ENCODE measurements around the gene RNASE12. TPM values are rescaled to one million over a fixed set of nuclear protein-coding genes. Genes with fewer than 3 reads are reported as not detected.

Gene RNASE12
- total and polyA plus RNA-seq, 2 donors, result not detected

DNA sequence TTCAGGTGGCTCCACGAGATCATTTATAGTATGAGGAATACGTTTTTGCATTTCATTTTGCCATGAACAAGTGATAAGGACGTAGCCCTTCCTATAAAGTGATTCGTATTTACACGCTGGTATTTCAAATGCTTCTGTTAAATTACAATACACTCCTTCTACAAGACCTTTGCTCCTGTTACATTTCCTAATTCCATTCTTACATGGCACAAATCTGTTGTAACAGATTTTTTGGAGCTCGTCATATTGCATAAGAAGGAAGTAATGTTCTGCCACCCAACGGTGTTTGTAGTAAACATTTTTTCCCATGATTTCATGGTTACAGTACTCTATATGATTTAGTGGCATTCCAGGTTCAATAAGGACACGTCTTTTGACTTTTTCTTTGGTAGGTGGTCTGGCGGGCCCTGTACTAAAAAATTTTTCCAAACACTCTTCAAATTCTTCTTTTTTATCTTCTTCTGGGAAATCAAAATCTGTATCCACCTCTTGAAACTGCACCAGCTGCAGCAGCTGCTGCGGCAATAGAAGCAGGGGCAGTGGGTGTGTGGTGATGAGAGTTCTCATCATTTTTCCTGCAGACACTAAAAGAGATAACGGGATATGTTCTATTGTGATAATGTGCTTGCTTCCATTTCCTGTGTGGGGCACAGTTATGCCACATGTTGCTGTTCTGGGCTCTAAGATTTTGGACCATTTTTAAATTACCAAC lies 34.5 kb downstream of the RNASE12 start:
- no peak for DNase-seq (ENCODE audit: extremely low spot score)
- H3K36me3 ChIP-seq (ENCODE audit: insufficient read depth), result no peaks in the 10 kb centered on the region
- WGBS, result 55% methylated on average over 11 of the region's 11 CpGs
- H3K27ac ChIP-seq (ENCODE audit: low read depth), result no peak overlapping the region
- no peak overlapping the region for H3K4me3 ChIP-seq (ENCODE audit: low read depth, low read length)
- no peaks in the 10 kb centered on the region for H3K4me1 ChIP-seq (ENCODE audit: insufficient read depth)

DNA sequence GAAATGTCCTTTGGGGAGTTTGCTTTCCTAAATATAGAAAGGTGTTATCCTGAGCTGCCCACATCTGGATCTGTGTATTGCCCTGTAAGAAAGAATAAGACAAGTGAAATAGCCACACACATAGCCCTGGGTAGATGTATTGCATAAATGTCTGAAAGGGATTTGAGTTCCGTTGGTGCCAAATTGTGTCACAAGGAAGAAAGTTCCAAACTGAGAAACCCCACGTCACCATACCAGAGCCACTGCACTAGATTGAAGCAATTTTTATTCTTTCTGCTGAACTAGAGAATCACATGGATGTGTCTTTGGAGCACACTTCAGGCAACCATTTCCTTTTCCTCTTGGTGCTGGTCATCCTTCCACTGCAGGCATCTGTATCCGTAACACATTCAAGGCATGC lies 35.3 kb downstream of the RNASE12 start:
- 86% methylated on average over 3 of the region's 3 CpGs for WGBS
- DNase-seq (ENCODE audit: extremely low spot score), result no peak

DNA sequence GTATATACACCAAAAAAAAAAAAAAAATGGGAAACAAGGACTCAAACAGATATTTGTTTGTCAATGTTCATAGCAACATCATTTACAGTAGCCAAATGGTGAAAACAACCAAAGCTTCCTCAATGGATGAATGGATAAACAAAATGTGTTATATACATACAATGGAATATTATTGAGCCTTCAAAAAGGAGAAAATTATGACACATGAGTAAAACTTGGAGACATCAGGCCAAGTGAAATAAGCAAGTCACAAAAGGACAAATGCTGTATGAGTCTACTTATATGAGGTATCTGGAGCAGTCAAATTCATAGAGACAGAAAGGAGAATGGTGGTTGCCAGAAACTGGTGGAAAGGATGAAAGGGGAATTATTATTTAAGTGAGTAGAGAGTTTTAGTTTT lies 38.2 kb downstream of the RNASE12 start:
- H3K4me1 ChIP-seq (ENCODE audit: insufficient read depth), result no peaks in the 10 kb centered on the region

More for the DNA sequence above, 35.3 kb downstream of the RNASE12 start:
- Histone ChIP-seq H3K36me3 (ENCODE audit: insufficient read depth) (no peaks in the 10 kb centered on the region), H3K4me1 (ENCODE audit: insufficient read depth) (no peaks in the 10 kb centered on the region), H3K4me3 (ENCODE audit: low read depth, low read length) (no peak overlapping the region), H3K27ac (ENCODE audit: low read depth) (no peak overlapping the region)

DNA sequence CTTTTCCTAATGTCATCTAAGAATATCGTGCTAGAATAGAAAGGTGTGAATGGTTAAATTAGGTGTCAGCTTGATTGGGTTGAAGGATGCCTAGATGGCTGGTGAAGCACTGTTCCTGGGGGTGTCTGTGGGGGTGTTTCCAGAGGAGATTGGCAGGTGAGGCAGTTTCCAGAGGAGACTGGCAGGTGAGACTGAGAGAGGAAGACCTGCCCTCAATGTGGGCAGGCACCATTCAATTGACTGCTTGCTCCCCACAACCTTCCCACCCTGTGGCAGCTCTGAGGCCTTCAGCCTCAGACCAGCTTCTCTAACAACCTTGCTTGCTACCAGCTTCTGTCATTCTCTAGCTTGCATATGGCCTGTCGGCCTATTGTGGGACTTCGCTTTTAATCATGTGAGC lies 39.6 kb downstream of the RNASE12 start:
- H3K4me3 ChIP-seq (ENCODE audit: low read depth, low read length), result no peak overlapping the region
- H3K36me3 ChIP-seq (ENCODE audit: insufficient read depth), result no peaks in the 10 kb centered on the region
- DNase-seq (ENCODE audit: extremely low spot score), result no peak
- H3K27ac ChIP-seq (ENCODE audit: low read depth), result no peak overlapping the region
- 91% methylated on average over 3 of the region's 3 CpGs for WGBS
- no peaks in the 10 kb centered on the region for H3K4me1 ChIP-seq (ENCODE audit: insufficient read depth)

More for the DNA sequence above, 38.2 kb downstream of the RNASE12 start:
- H3K36me3 ChIP-seq (ENCODE audit: insufficient read depth), result no peaks in the 10 kb centered on the region
- no peak overlapping the region for H3K4me3 ChIP-seq (ENCODE audit: low read depth, low read length)
- H3K27ac ChIP-seq (ENCODE audit: low read depth), result no peak overlapping the region
- no peak for DNase-seq (ENCODE audit: extremely low spot score)

DNA sequence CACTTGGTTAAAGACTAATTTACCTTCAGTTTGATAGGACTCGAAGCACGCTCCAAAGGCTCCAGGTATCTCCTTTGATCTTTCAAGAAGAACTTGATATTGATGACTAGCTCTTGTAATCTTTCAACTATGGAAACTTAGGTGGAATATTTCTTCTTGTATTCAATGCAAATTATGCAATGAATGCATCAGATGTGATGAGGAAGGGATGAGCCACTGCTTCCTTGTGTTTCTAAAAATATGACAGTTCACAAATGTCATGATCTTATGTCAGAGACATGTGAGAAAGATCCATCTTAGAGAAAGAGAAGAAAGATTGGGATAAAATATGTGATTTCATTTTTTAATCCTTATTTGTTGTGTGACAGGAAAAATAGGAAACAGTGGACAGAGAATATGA lies 40.2 kb downstream of the RNASE12 start:
- no peak overlapping the region for H3K27ac ChIP-seq (ENCODE audit: low read depth)
- H3K4me1 ChIP-seq (ENCODE audit: insufficient read depth), result no peaks in the 10 kb centered on the region
- H3K36me3 ChIP-seq (ENCODE audit: insufficient read depth), result no peaks in the 10 kb centered on the region
- H3K4me3 ChIP-seq (ENCODE audit: low read depth, low read length), result no peak overlapping the region
- no peak for DNase-seq (ENCODE audit: extremely low spot score)
- WGBS, result 91% methylated on average over 2 of the region's 2 CpGs

DNA sequence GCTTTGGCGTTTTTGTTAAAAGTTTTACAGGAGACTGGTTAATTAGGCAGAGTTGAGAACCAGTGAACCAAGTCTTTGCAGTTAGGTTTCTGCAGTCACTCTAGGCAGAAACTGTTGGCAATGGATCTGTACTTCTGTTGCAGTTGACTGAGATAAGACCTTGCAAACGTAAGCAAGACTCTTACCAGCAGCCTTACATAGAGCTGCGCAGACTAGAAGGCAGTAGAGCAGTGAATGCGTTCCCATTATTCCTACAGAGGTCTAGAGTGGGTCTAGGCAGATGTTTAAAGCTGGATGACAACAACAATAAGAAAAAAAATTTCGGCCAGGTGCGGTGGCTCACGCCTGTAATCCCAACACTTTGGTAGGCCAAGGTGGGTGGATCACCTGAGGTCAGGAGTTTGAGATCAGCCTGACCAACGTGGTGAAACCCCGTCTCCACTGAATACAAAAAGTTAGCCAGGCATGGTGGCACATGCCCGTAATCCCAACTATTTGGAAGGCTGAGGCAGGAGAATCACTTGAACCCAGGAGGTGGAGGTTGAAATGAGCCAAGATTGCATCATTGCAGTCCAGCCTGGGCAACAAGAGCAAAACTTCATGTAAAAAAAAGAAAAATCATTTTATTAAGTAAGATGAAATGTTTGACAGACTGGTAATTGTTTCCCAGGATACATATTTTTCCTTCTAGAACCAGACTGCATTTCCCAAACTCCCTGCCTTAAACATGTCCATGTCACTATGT lies 42.6 kb downstream of the RNASE12 start:
- no peak for DNase-seq (ENCODE audit: extremely low spot score)
- H3K4me1 ChIP-seq (ENCODE audit: insufficient read depth), result no peaks in the 10 kb centered on the region
- WGBS, result 83% methylated on average over 10 of the region's 10 CpGs
- no peaks in the 10 kb centered on the region for H3K36me3 ChIP-seq (ENCODE audit: insufficient read depth)
- H3K27ac ChIP-seq (ENCODE audit: low read depth), result no peak overlapping the region
- no peak overlapping the region for H3K4me3 ChIP-seq (ENCODE audit: low read depth, low read length)

DNA sequence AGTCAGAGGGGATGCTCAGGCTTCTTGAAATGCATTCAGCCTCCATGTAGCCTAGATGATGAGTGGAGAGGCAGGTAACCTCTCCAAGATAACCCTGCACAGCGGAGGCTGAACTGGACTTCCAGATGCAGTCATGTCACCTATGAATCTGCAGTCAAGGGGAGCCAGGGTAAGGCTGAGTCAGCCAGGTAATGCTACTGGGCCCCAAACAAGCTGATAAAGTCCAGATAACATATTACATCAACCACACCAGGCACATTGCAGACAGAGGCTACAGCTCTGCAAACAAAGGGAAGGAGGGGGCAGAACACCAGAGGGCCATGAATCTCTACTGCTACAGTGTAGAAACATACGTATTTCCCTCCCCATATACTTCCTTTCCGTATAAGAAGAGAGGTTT lies 44.3 kb downstream of the RNASE12 start:
- WGBS, result 67% methylated on average over 3 of the region's 3 CpGs
- H3K4me1 ChIP-seq (ENCODE audit: insufficient read depth), result no peaks in the 10 kb centered on the region
- no peak for DNase-seq (ENCODE audit: extremely low spot score)
- no peaks in the 10 kb centered on the region for H3K36me3 ChIP-seq (ENCODE audit: insufficient read depth)
- H3K4me3 ChIP-seq (ENCODE audit: low read depth, low read length), result no peak overlapping the region
- no peak overlapping the region for H3K27ac ChIP-seq (ENCODE audit: low read depth)

Other genes starting within 250 kb of the RNASE12 start
- 13.5 TPM for gene PARP2, start 247.7 kb downstream of the RNASE12 start, total RNA-seq
- 16.0 TPM for gene PARP2, start 247.7 kb downstream of the RNASE12 start, polyA plus RNA-seq
- 17.4 TPM for gene TEP1, start 177.9 kb downstream of the RNASE12 start, total RNA-seq
- gene TEP1, start 177.9 kb downstream of the RNASE12 start, polyA plus RNA-seq, result 16.2 TPM
- 0.69 TPM for gene KLHL33, start 155.2 kb downstream of the RNASE12 start, total RNA-seq
- 0.42 TPM for gene KLHL33, start 155.2 kb downstream of the RNASE12 start, polyA plus RNA-seq
- 28.4 TPM for gene OSGEP, start 136.6 kb downstream of the RNASE12 start, total RNA-seq
- gene OSGEP, start 136.6 kb downstream of the RNASE12 start, polyA plus RNA-seq, result 41.1 TPM
- gene APEX1, start 136.2 kb downstream of the RNASE12 start, total RNA-seq, result 21.2 TPM
- gene APEX1, start 136.2 kb downstream of the RNASE12 start, polyA plus RNA-seq, result 147 TPM
- gene PIP4P1, start 129.9 kb downstream of the RNASE12 start, total RNA-seq, result 11.9 TPM
- gene PIP4P1, start 129.9 kb downstream of the RNASE12 start, polyA plus RNA-seq, result 40.8 TPM
- gene PNP, start 122.0 kb downstream of the RNASE12 start, total RNA-seq, result 12.5 TPM
- gene PNP, start 122.0 kb downstream of the RNASE12 start, polyA plus RNA-seq, result 25.9 TPM
- gene RNASE10, start 85.8 kb downstream of the RNASE12 start, total RNA-seq, result not detected
- gene RNASE10, start 85.8 kb downstream of the RNASE12 start, polyA plus RNA-seq, result 0.20 TPM
- gene RNASE9, start 30.3 kb downstream of the RNASE12 start, total RNA-seq, result not detected
- gene RNASE9, start 30.3 kb downstream of the RNASE12 start, polyA plus RNA-seq, result not detected
- gene RNASE11, start 3.4 kb downstream of the RNASE12 start, total RNA-seq, result not detected
- not detected for gene RNASE11, start 3.4 kb downstream of the RNASE12 start, polyA plus RNA-seq
- not detected for gene OR6S1, start 50.3 kb upstream of the RNASE12 start, total RNA-seq
- not detected for gene OR6S1, start 50.3 kb upstream of the RNASE12 start, polyA plus RNA-seq
- gene RNASE4, start 93.2 kb upstream of the RNASE12 start, total RNA-seq, result 39.5 TPM
- gene RNASE4, start 93.2 kb upstream of the RNASE12 start, polyA plus RNA-seq, result 135 TPM
- 7.8 TPM for gene ANG, start 97.4 kb upstream of the RNASE12 start, total RNA-seq
- gene ANG, start 97.4 kb upstream of the RNASE12 start, polyA plus RNA-seq, result 47.3 TPM
- not detected for gene EDDM3A, start 154.5 kb upstream of the RNASE12 start, total RNA-seq
- not detected for gene EDDM3A, start 154.5 kb upstream of the RNASE12 start, polyA plus RNA-seq
- gene EDDM3B, start 177.0 kb upstream of the RNASE12 start, total RNA-seq, result not detected
- not detected for gene EDDM3B, start 177.0 kb upstream of the RNASE12 start, polyA plus RNA-seq
- 5.6 TPM for gene RNASE6, start 189.9 kb upstream of the RNASE12 start, total RNA-seq
- gene RNASE6, start 189.9 kb upstream of the RNASE12 start, polyA plus RNA-seq, result 18.0 TPM
- 139 TPM for gene RNASE1, start 211.5 kb upstream of the RNASE12 start, total RNA-seq
- gene RNASE1, start 211.5 kb upstream of the RNASE12 start, polyA plus RNA-seq, result 323 TPM